Psoas muscle (tissue), 8 donors: ENCODE data around the gene TELO2. TPM values are rescaled to one million over a fixed set of nuclear protein-coding genes. Genes with fewer than 3 reads are reported as not detected.
A peak's percentile ranks its signal among the peaks of the same experiment; 100 is the strongest.

Source experiments
- ATAC-seq, 4 donors: fragments of 200-7000 bp; cut with Tn5 transposase; one replicate each; pipeline ENCODE4 v1.9.1; 2020; ENCODE audit warnings: moderate library complexity in 3 of 4, mild to moderate bottlenecking in 2 of 4
- DNase-seq, 2 donors: peaks; one replicate each; pipeline ENCODE4 v3.0.0-alpha.2; 2020
- H3K27ac ChIP-seq: fragments of 200-600 bp; one replicate; pipeline ENCODE4 v1.8.0; 2022
- H3K27me3 ChIP-seq, 3 donors: fragments of 200-600 bp in 1 of 3; one replicate each; pipeline versions ENCODE4 v1.6.1 to v1.8.0; 2013 to 2022; ENCODE audit warnings: low read length in 2 of 3, mild to moderate bottlenecking in 2 of 3, moderate library complexity in 1 of 3; ENCODE audit not compliant: insufficient read depth in 3 of 3
- H3K36me3 ChIP-seq, 2 donors: fragments of 200-600 bp in 1 of 2; one replicate each; pipeline versions ENCODE4 v1.6.1 to v1.8.0; 2013 to 2022; ENCODE audit warnings: low read depth in 1 of 2, mild to moderate bottlenecking in 1 of 2, moderate library complexity in 1 of 2; ENCODE audit not compliant: insufficient read depth in 1 of 2
- H3K4me1 ChIP-seq: fragments of 200-600 bp; one replicate; pipeline ENCODE4 v1.8.0; 2022
- H3K4me3 ChIP-seq: fragments of 200-600 bp; one replicate; pipeline ENCODE4 v1.8.0; 2022; ENCODE audit warnings: mild to moderate bottlenecking
- H3K9me3 ChIP-seq: fragments of 200-600 bp; one replicate; pipeline ENCODE4 v1.8.0; 2022
- CTCF ChIP-seq: fragments of 200-600 bp; IDR thresholded peaks from one replicate; pipeline ENCODE4 v1.8.0; 2022; ENCODE audit warnings: antibody characterized with exemption
- WGBS, 3 donors: extraction: QIAGEN DNeasy Blood & Tissue Kit; methylation state at CpG; one replicate each; pipeline versions ENCODE4 v1.1.6 to v1.1.7; 2013; 5-methylcytosine and 5-hydroxymethylcytosine counted together
- intact Hi-C, 2 donors: fragments of 100-400 bp; cut with DNase I; formaldehyde crosslinking; loops; one replicate each; pipeline versions ENCODE4 v1.11.0 to v1.14.2; 2022
- polyA plus RNA-seq, 3 donors: library from polyadenylated mRNA; stranded (reverse); fragments of 200-250 nt; gene quantifications; one replicate each; pipeline ENCODE4 v1.2.3, GENCODE V29; 2013
- total RNA-seq, 4 donors: library from RNA; stranded (reverse); fragmentation: NEBNext Ultra II Directional in 2 of 4; extraction: Animal tissue kit (Norgen Biotek cat#: 25700) in 2 of 4; gene quantifications; one replicate each; pipeline versions ENCODE4 v1.2.1 to v1.2.4, GENCODE V29; 2021 to 2023
- donor health status: healthy with polysubstance abuse.
- donor health status: DM: no; HTN: no; CAD: no; lungs with moderate emphysema.
- donor health status: Bipolar disorder and iron deficiency.
- donor health status: healthy.
- donor health status: DM: yes; HTN: yes; CAD: no.
- donor health status: DM: no; HTN: no; CAD: no.
- donor health status: DM: no; HTN: no; CAD: no.
- donor health status: DM: yes; HTN: yes; CAD: no.

Gene TELO2
- total and polyA plus RNA-seq, 7 donors: 11.6 to 23.8 (median 17.4) TPM

- Histone ChIP-seq H3K27ac (no peak overlapping the region), H3K36me3 (peaks cover 5 to 32% of the 10 kb centered on the region in 2 donors), H3K4me3 (no peak overlapping the region), H3K27me3 (no peaks in the 10 kb centered on the region), H3K4me1 (peaks cover 4% of the 10 kb centered on the region), H3K9me3 (no peaks in the 10 kb centered on the region)
- intact Hi-C loops: no loop called here
- 88 to 93% (median 91%) methylated on average over 34 to 41 of the region's 41 CpGs for WGBS, 3 donors
- TF ChIP-seq CTCF: no peak
- no peak for DNase-seq
- no peak for ATAC-seq
These were observed 28.8 kb upstream of the TELO2 start for GRCh38 chr16:1464196-1464893.

GRCh38 chr16:1464894-1465566 lies 28.1 kb upstream of the TELO2 start:
- no peak for TF ChIP-seq CTCF
- no peak overlapping the region for H3K4me3 ChIP-seq
- no peak overlapping the region for H3K27ac ChIP-seq
- no peaks in the 10 kb centered on the region for H3K9me3 ChIP-seq
- intact Hi-C loops: no loop called here
- peaks cover 5 to 30% of the 10 kb centered on the region in 2 donors for H3K36me3 ChIP-seq
- no peaks in the 10 kb centered on the region for H3K27me3 ChIP-seq
- ATAC-seq (no peak), DNase-seq (peak in 1 of 2 donors; percentile 43)
- H3K4me1 ChIP-seq: peaks cover 4% of the 10 kb centered on the region
- 91 to 92% (median 91%) methylated on average over 32 to 33 of the region's 33 CpGs for WGBS, 3 donors

GRCh38 chr16:1465567-1465915 lies 27.6 kb upstream of the TELO2 start:
- Histone ChIP-seq H3K27me3 (no peaks in the 10 kb centered on the region), H3K27ac (no peak overlapping the region), H3K36me3 (peaks cover 2 to 25% of the 10 kb centered on the region in 2 donors), H3K9me3 (no peaks in the 10 kb centered on the region), H3K4me3 (no peak overlapping the region), H3K4me1 (peaks cover 6% of the 10 kb centered on the region)
- DNase-seq: no peak
- intact Hi-C loops: no loop called here
- no peak for ATAC-seq
- WGBS, 3 donors: 89 to 90% (median 90%) methylated on average over 9 to 13 of the region's 13 CpGs
- TF ChIP-seq CTCF: no peak

GRCh38 chr16:1466054-1466453 lies 27.1 kb upstream of the TELO2 start:
- no peak overlapping the region for H3K4me3 ChIP-seq
- no peak for ATAC-seq
- H3K36me3 ChIP-seq: peaks cover 0 to 20% of the 10 kb centered on the region in 2 donors
- no peak for DNase-seq
- H3K4me1 ChIP-seq: peaks cover 11% of the 10 kb centered on the region
- WGBS, 3 donors: 90 to 93% (median 91%) methylated on average over 24 of the region's 24 CpGs
- no peaks in the 10 kb centered on the region for H3K9me3 ChIP-seq
- H3K27me3 ChIP-seq: no peaks in the 10 kb centered on the region
- no peak overlapping the region for H3K27ac ChIP-seq
- TF ChIP-seq CTCF: no peak
- intact Hi-C loops: no loop called here
